Measurements from ENCODE around the gene SLC44A1. TPM values are rescaled to one million over a fixed set of nuclear protein-coding genes. Genes with fewer than 3 reads are reported as not detected.

The SLC44A1 gene
- total RNA-seq (2014; rRNA removed; shearing (Covaris generic)), result 26.6 and 27.6 TPM in 2 replicates
- 71.6 and 81.3 TPM in 2 replicates for total RNA-seq (2022)
- Bru-seq, nascent RNA, result percentile 87 among the genes with signal in this experiment
- percentile 89 among the genes with signal in this experiment for BruChase-seq, experiment 1, labeled RNA remaining after a 6-hour chase
- percentile 79 among the genes with signal in this experiment for BruChase-seq, experiment 2, labeled RNA remaining after a 2-hour chase
- long read RNA-seq, full-length matches to known transcripts, result 168 of 232 reads
- long read RNA-seq, partial matches to known transcripts, result 16 of 232 reads
- long read RNA-seq, other reads (novel, unspliced or antisense), result 48 of 232 reads

- Histone ChIP-seq H3K36me3 (ENCODE audit: insufficient read depth, low read length) (no peaks in the 10 kb centered on the region), H3K4me3 (ENCODE audit: low read depth, low read length, poor library complexity, severe bottlenecking) (peak within 1 kb of the TSS; percentile 93), H3K4me1 (ENCODE audit: insufficient read depth, low read length, poor library complexity, severe bottlenecking) (peaks cover 44% of the 10 kb centered on the region), H3K9me3 (ENCODE audit: low read length) (no peaks in the 10 kb centered on the region), H3K4me2 (ENCODE audit: low read length) (peak within 1 kb of the TSS; percentile 81), H2AFZ (ENCODE audit: low read length) (peak within 1 kb of the TSS; percentile 95), H3K27ac (ENCODE audit: low read depth, low read length, poor library complexity, severe bottlenecking) (peak within 1 kb of the TSS; percentile 62), H4K20me1 (ENCODE audit: insufficient read depth, low read length) (0 out of 2 replicates have a peak, but pooled peaks cover 11% of the 10 kb centered on the region), H3K9me2 (ENCODE audit: insufficient read depth, low read length) (no peaks in the 10 kb centered on the region), H3K79me2 (ENCODE audit: insufficient read depth, low read depth, low read length) (peaks cover 43% of the 10 kb centered on the region)
- ChIA-PET POLR2A (interaction anchor here (0.6 to 3.9 kb wide), 8 partner anchors 12 to 466 kb away, joined by 3 to 32 read pairs (median 4); no protein-coding TSS in a partner anchor), CTCF (ENCODE audit: unreplicated experiment) (interaction anchor here (0.5 to 1.5 kb wide), 3 partner anchors 83 to 158 kb away, joined by 3 to 4 read pairs (median 3); no protein-coding TSS in a partner anchor)
- peak; percentile 94 for DNase-seq (ENCODE audit: low spot score)
- TF ChIP-seq, protein P1, sequence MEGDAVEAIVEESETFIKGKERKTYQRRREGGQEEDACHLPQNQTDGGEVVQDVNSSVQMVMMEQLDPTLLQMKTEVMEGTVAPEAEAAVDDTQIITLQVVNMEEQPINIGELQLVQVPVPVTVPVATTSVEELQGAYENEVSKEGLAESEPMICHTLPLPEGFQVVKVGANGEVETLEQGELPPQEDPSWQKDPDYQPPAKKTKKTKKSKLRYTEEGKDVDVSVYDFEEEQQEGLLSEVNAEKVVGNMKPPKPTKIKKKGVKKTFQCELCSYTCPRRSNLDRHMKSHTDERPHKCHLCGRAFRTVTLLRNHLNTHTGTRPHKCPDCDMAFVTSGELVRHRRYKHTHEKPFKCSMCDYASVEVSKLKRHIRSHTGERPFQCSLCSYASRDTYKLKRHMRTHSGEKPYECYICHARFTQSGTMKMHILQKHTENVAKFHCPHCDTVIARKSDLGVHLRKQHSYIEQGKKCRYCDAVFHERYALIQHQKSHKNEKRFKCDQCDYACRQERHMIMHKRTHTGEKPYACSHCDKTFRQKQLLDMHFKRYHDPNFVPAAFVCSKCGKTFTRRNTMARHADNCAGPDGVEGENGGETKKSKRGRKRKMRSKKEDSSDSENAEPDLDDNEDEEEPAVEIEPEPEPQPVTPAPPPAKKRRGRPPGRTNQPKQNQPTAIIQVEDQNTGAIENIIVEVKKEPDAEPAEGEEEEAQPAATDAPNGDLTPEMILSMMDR (conservative IDR thresholded peaks at IDR 0.05; ENCODE audit: low read length), result no peak
- TF ChIP-seq EZH2phosphoT487 (IDR thresholded peaks at IDR 0.05; ENCODE audit: borderline replicate concordance, low read depth, low read length), result no peak
- intact Hi-C loops (cut with micrococcal nuclease; ENCODE audit: unreplicated experiment), result loop anchor here (2.0 to 10.0 kb wide), 4 partner anchors 111 to 469 kb away; no protein-coding TSS in a partner anchor
- no TSS peak for BruUV-seq (replicated peaks)
Measured at GRCh38 chr9:105244003-105244733, at the start of gene SLC44A1. SLC44A1 (plus strand) TSS chr9:105244651; CDS start chr9:105244869, 218 bp downstream.

DNA sequence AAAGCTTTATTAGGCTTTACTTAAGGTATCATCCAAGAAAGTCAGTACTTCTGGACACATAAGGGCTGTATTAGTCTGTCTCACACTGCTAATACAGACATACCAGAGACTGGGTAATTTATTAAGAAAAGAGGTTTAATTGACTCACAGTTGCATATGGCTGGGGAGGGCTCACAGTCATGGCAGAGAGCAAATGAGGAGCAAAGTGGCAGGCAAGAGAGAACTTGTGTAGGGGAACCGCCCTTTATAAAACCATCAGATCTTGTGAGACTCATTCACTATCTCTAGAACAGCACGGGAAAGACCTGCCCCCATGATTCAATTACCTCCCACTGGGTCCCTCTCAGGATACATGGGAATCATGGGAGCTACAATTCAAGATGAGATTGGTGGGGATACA lies 49.2 kb upstream of the SLC44A1 start:
- no peaks in the 10 kb centered on the region for H3K4me1 ChIP-seq (ENCODE audit: insufficient read depth, low read length, poor library complexity, severe bottlenecking)
- H3K36me3 ChIP-seq (ENCODE audit: insufficient read depth, low read length), result no peaks in the 10 kb centered on the region
- no peaks in the 10 kb centered on the region for H3K9me2 ChIP-seq (ENCODE audit: insufficient read depth, low read length)
- no peaks in the 10 kb centered on the region for H3K9me3 ChIP-seq (ENCODE audit: low read length)
- no peak overlapping the region for H3K4me3 ChIP-seq (ENCODE audit: low read depth, low read length, poor library complexity, severe bottlenecking)
- no peak overlapping the region for H3K27ac ChIP-seq (ENCODE audit: low read depth, low read length, poor library complexity, severe bottlenecking)
- ChIA-PET POLR2A (no interaction called here), CTCF (ENCODE audit: unreplicated experiment) (no interaction called here)
- no peaks in the 10 kb centered on the region for H4K20me1 ChIP-seq (ENCODE audit: insufficient read depth, low read length)
- no peak for DNase-seq (ENCODE audit: low spot score)
- intact Hi-C loops (cut with micrococcal nuclease; ENCODE audit: unreplicated experiment), result no loop called here
- BruUV-seq (replicated peaks), result no TSS peak
- H2AFZ ChIP-seq (ENCODE audit: low read length), result no peak overlapping the region
- H3K4me2 ChIP-seq (ENCODE audit: low read length), result no peak overlapping the region
- no peaks in the 10 kb centered on the region for H3K79me2 ChIP-seq (ENCODE audit: insufficient read depth, low read depth, low read length)
- no peak for TF ChIP-seq EZH2phosphoT487 (IDR thresholded peaks at IDR 0.05; ENCODE audit: borderline replicate concordance, low read depth, low read length)
- TF ChIP-seq, protein P1 (conservative IDR thresholded peaks at IDR 0.05; ENCODE audit: low read length), result no peak

Measured in OCI-LY7 (cell line).